Measurements from ENCODE around the gene AGAP6.
"Not testable (repeated sequence)": the region's sequence is repeated elsewhere in the genome, so short reads cannot be mapped to it uniquely, and the experiment has no call there.

Gene AGAP6

GRCh38 chr10:50025627-50026026, 37.4 kb downstream of the AGAP6 start:
- no peak for DNase-seq

- DNase-seq: no peak
Observed at GRCh38 chr10:50027195-50027594, 39.0 kb downstream of the AGAP6 start.

- no peak for DNase-seq
Observed at GRCh38 chr10:50033481-50033880, 45.3 kb downstream of the AGAP6 start.

GRCh38 chr10:50035337-50035736, 47.1 kb downstream of the AGAP6 start:
- not testable (repeated sequence) for DNase-seq

GRCh38 chr10:50044941-50045664, 56.9 kb downstream of the AGAP6 start:
- no peak for DNase-seq

- DNase-seq: not testable (repeated sequence)
Observed at GRCh38 chr10:50046457-50046856, 58.3 kb downstream of the AGAP6 start.

GRCh38 chr10:50047594-50047993, 59.4 kb downstream of the AGAP6 start:
- not testable (repeated sequence) for DNase-seq

GRCh38 chr10:50051995-50052660, 63.9 kb downstream of the AGAP6 start:
- DNase-seq: not testable (repeated sequence)

GRCh38 chr10:50052778-50053376, 64.7 kb downstream of the AGAP6 start:
- DNase-seq: not testable (repeated sequence)

GRCh38 chr10:50055494-50056292, 67.5 kb downstream of the AGAP6 start:
- not testable (repeated sequence) for DNase-seq

- DNase-seq: not testable (repeated sequence)
Observed at GRCh38 chr10:50056654-50057053, 68.4 kb downstream of the AGAP6 start.

- DNase-seq: not testable (repeated sequence)
Observed at GRCh38 chr10:50058727-50059126, 70.5 kb downstream of the AGAP6 start.

- not testable (repeated sequence) for DNase-seq
Observed at GRCh38 chr10:50059946-50060345, 71.7 kb downstream of the AGAP6 start.

Data from C1 segment of cervical spinal cord (tissue), 14 donors.